GM12878 (cell line): ENCODE results near the gene LIMK1.

ENCODE experiments used
- CBX3 ChIP-seq: fragments of 200-600 bp; sonication (generic); IDR thresholded peaks from 2 replicates; pipeline ENCODE4 v1.6.1; 2016; ENCODE audit warnings: low read depth, borderline replicate concordance
- CTCF ChIP-seq, 3 experiments: IDR thresholded peaks in 2 of 3; conservative IDR thresholded peaks in 1 of 3; 2 replicates each; pipeline ENCODE4 v1.5.1; 2011; ENCODE audit warnings: low read depth in 3 of 3, low read length in 3 of 3, mild to moderate bottlenecking in 3 of 3, control low read depth in 2 of 3, moderate library complexity in 2 of 3, inconsistent platforms in 1 of 3, mixed read lengths in 1 of 3; ENCODE audit not compliant: control insufficient read depth in 2 of 3, insufficient read depth in 1 of 3; ENCODE audit errors: extremely low read depth in 1 of 3
- EZH2 ChIP-seq: IDR thresholded peaks from 2 replicates; pipeline ENCODE4 v1.6.1; 2012; ENCODE audit warnings: low read depth, mild to moderate bottlenecking, control low read depth, inconsistent platforms, low read length, borderline replicate concordance; ENCODE audit not compliant: control insufficient read depth
- NBN ChIP-seq: fragments of 450-650 bp; IDR thresholded peaks from 2 replicates; pipeline ENCODE4 v1.6.1; 2016
- TF ChIP-seq, protein P1 (sequence below): IDR thresholded peaks from 2 replicates; pipeline ENCODE4 v1.6.1; 2012; ENCODE audit warnings: mild to moderate bottlenecking, low read depth, low read length

DNA sequence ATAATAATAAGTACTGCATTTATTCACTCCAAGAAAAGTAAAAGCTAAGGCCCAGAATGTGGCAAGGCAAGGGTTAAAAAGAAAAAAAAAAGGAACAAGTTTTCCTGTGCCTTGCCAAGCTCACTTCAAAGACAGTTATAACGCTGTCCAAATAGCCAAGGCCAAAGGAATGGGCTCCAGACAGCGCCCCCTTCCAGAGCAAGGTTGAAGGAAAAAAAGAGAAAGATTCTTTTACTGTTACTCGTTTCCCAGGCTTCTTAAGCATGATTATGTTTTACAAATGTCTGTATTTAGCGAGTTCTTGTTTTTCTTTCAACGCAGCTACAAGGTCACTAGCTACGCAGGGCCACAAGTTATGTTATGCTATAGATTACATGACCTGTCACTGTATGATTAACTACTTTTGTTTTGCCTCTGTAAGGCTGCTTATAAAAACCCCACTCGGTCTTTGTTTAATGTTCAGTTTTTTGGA is 81.4 kb downstream of the LIMK1 start:
- TF ChIP-seq CTCF (IDR thresholded peaks at IDR 0.05 in 2 of 3, conservative IDR thresholded peaks at IDR 0.05 in 1 of 3; ENCODE audit: control insufficient read depth in 2 of 3, extremely low read depth in 1 of 3, insufficient read depth in 1 of 3, low read depth in 3 of 3, low read length in 3 of 3) = 0 out of 6 replicates have a peak, but pooled peaks of 1 of the 3 experiments have one; percentile 4
- TF ChIP-seq, protein P1, sequence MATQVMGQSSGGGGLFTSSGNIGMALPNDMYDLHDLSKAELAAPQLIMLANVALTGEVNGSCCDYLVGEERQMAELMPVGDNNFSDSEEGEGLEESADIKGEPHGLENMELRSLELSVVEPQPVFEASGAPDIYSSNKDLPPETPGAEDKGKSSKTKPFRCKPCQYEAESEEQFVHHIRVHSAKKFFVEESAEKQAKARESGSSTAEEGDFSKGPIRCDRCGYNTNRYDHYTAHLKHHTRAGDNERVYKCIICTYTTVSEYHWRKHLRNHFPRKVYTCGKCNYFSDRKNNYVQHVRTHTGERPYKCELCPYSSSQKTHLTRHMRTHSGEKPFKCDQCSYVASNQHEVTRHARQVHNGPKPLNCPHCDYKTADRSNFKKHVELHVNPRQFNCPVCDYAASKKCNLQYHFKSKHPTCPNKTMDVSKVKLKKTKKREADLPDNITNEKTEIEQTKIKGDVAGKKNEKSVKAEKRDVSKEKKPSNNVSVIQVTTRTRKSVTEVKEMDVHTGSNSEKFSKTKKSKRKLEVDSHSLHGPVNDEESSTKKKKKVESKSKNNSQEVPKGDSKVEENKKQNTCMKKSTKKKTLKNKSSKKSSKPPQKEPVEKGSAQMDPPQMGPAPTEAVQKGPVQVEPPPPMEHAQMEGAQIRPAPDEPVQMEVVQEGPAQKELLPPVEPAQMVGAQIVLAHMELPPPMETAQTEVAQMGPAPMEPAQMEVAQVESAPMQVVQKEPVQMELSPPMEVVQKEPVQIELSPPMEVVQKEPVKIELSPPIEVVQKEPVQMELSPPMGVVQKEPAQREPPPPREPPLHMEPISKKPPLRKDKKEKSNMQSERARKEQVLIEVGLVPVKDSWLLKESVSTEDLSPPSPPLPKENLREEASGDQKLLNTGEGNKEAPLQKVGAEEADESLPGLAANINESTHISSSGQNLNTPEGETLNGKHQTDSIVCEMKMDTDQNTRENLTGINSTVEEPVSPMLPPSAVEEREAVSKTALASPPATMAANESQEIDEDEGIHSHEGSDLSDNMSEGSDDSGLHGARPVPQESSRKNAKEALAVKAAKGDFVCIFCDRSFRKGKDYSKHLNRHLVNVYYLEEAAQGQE = no peak
- TF ChIP-seq NBN = no peak
- no peak for TF ChIP-seq EZH2
- TF ChIP-seq CBX3 = no peak
